ENCODE measurements around the gene COLEC11. TPM values are rescaled to one million over a fixed set of nuclear protein-coding genes. Genes with fewer than 3 reads are reported as not detected.

COLEC11 gene
- total and polyA plus RNA-seq, 2 of the 13 experiments (the other 11 are each of a cell fraction or from before 2014, with no cell fraction given) = 1.5 to 3.0 TPM

DNA sequence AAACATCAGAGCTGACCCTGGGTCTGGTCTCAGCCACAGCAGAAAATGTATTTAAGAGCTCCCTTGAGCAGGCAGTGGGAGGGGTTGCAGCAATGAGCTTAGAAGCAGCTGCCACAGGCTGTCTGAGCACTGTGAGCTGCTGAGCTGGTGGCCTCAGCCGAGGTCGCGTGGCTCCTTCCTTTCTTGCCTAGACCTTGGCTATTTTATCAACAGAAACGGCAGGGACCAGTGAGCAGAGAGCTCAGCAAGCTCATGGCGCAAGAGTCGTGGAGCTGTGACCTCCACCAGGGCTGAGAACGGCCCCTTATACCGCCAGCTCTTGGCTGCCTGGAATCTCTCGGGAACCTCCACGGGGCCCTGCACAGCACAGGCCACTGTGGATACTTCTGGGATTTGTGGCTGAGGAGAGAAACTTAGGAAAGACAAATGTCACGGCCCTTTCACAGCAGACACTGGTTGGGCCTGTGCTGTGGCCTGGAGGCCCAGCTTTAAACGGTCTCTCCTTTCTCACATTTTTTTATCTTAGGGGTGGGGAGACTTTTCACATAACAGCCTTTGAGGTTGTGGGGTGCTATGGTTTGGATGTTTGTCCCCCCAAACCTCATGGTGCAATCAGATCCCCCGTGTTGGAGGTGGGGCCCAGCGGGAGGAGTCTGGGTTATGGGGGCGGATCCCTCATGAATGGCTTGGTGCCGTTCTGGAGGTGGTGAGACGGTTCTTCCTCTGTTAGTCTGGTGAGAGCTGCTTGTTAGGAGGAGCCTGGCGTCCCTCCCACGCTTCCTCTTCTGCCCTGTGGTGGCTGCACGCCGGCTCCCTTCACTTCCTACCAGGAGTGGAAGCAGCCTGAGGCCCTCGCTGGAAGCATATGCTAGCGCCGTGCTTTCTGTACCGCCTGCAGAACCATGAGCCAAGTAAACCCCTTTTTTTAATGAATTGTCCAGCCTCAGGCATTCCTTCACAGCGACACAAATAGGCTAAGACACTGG, 64.8 kb downstream of the COLEC11 start (continued):
- TF ChIP-seq, protein P1, sequence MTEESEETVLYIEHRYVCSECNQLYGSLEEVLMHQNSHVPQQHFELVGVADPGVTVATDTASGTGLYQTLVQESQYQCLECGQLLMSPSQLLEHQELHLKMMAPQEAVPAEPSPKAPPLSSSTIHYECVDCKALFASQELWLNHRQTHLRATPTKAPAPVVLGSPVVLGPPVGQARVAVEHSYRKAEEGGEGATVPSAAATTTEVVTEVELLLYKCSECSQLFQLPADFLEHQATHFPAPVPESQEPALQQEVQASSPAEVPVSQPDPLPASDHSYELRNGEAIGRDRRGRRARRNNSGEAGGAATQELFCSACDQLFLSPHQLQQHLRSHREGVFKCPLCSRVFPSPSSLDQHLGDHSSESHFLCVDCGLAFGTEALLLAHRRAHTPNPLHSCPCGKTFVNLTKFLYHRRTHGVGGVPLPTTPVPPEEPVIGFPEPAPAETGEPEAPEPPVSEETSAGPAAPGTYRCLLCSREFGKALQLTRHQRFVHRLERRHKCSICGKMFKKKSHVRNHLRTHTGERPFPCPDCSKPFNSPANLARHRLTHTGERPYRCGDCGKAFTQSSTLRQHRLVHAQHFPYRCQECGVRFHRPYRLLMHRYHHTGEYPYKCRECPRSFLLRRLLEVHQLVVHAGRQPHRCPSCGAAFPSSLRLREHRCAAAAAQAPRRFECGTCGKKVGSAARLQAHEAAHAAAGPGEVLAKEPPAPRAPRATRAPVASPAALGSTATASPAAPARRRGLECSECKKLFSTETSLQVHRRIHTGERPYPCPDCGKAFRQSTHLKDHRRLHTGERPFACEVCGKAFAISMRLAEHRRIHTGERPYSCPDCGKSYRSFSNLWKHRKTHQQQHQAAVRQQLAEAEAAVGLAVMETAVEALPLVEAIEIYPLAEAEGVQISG (CRISPR knock-in tag; IDR thresholded peaks at IDR 0.05) = peak; percentile 49; the same call in 1 of the 2 replicates
- TF ChIP-seq ZNF704 (CRISPR knock-in tag; IDR thresholded peaks at IDR 0.05; ENCODE audit: borderline replicate concordance) (no peak), ZSCAN20 (CRISPR knock-in tag; IDR thresholded peaks at IDR 0.05; ENCODE audit: borderline replicate concordance) (no peak), ZNF180 (CRISPR knock-in tag; IDR thresholded peaks at IDR 0.05; ENCODE audit: borderline replicate concordance, low read depth) (no peak), ZSCAN22 (CRISPR knock-in tag; IDR thresholded peaks at IDR 0.05) (no peak), ZNF20 (CRISPR knock-in tag; IDR thresholded peaks at IDR 0.05) (no peak), ZNF407 (CRISPR knock-in tag; IDR thresholded peaks at IDR 0.05; ENCODE audit: not compliant biosample characterization) (peak; percentile 46), MIXL1 (CRISPR knock-in tag; IDR thresholded peaks at IDR 0.05) (no peak), ZNF124 (CRISPR knock-in tag; IDR thresholded peaks at IDR 0.05) (no peak; the same call in 1 of the 2 replicates)
- TF ChIP-seq, protein P2, sequence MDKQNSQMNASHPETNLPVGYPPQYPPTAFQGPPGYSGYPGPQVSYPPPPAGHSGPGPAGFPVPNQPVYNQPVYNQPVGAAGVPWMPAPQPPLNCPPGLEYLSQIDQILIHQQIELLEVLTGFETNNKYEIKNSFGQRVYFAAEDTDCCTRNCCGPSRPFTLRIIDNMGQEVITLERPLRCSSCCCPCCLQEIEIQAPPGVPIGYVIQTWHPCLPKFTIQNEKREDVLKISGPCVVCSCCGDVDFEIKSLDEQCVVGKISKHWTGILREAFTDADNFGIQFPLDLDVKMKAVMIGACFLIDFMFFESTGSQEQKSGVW (CRISPR knock-in tag; IDR thresholded peaks at IDR 0.05; ENCODE audit: borderline replicate concordance) = no peak
- TF ChIP-seq, protein P3, sequence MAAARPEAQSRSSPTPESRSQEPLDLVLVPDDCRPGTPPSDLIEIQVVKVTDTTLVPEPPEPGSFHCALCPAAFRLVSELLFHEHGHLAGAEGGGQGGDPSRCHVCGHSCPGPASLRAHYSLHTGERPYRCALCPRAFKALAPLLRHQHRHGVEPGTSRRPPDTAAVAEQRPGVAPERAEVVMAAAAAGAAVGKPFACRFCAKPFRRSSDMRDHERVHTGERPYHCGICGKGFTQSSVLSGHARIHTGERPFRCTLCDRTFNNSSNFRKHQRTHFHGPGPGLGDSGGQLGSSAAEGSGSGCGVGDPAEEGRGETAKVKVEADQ (CRISPR knock-in tag; IDR thresholded peaks at IDR 0.05; ENCODE audit: borderline replicate concordance) = no peak
- TF ChIP-seq, protein P4, sequence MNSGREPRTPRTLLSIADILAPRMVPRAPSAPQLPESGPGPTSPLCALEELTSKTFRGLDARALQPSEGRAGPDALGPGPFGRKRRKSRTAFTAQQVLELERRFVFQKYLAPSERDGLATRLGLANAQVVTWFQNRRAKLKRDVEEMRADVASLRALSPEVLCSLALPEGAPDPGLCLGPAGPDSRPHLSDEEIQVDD (CRISPR knock-in tag; IDR thresholded peaks at IDR 0.05; ENCODE audit: borderline replicate concordance) = no peak
